Endothelial cell of umbilical vein (primary cell): ENCODE data around the gene TARM1.

Experiments
- EZH2 ChIP-seq: IDR thresholded peaks from 2 replicates; pipeline ENCODE4 v1.6.1; 2012; ENCODE audit warnings: borderline replicate concordance, low read depth, mild to moderate bottlenecking, moderate library complexity, low read length, inconsistent platforms; ENCODE audit not compliant: severe bottlenecking
- MYC ChIP-seq: IDR thresholded peaks from one replicate; pipeline ENCODE4 v1.6.1; 2011; ENCODE audit warnings: mild to moderate bottlenecking, low read depth, low read length
- POLR2A ChIP-seq: IDR thresholded peaks from 2 replicates; pipeline ENCODE4 v1.6.1; 2012; ENCODE audit warnings: low read depth, mild to moderate bottlenecking, control low read depth, low read length
- POLR2AphosphoS5 ChIP-seq: IDR thresholded peaks from 2 replicates; pipeline ENCODE4 v1.6.1; 2012; ENCODE audit warnings: low read depth, mild to moderate bottlenecking, control low read depth, low read length, moderate library complexity; ENCODE audit not compliant: insufficient read depth
- TF ChIP-seq, protein P1 (sequence below), 2 donors: IDR thresholded peaks; 1 replicate in 1 of 2; 2 replicates in 1 of 2; pipeline ENCODE4 v1.5.1; 2011; ENCODE audit warnings: low read length in 2 of 2, mild to moderate bottlenecking in 2 of 2, moderate library complexity in 2 of 2, control low read depth in 1 of 2, inconsistent platforms in 1 of 2, low read depth in 1 of 2; ENCODE audit not compliant: insufficient read depth in 1 of 2; ENCODE audit errors: extremely low read depth in 1 of 2
- TF ChIP-seq, protein P2 (sequence below): IDR thresholded peaks from 2 replicates; pipeline ENCODE4 v1.6.1; 2011; ENCODE audit not compliant: insufficient read depth, insufficient read length

DNA sequence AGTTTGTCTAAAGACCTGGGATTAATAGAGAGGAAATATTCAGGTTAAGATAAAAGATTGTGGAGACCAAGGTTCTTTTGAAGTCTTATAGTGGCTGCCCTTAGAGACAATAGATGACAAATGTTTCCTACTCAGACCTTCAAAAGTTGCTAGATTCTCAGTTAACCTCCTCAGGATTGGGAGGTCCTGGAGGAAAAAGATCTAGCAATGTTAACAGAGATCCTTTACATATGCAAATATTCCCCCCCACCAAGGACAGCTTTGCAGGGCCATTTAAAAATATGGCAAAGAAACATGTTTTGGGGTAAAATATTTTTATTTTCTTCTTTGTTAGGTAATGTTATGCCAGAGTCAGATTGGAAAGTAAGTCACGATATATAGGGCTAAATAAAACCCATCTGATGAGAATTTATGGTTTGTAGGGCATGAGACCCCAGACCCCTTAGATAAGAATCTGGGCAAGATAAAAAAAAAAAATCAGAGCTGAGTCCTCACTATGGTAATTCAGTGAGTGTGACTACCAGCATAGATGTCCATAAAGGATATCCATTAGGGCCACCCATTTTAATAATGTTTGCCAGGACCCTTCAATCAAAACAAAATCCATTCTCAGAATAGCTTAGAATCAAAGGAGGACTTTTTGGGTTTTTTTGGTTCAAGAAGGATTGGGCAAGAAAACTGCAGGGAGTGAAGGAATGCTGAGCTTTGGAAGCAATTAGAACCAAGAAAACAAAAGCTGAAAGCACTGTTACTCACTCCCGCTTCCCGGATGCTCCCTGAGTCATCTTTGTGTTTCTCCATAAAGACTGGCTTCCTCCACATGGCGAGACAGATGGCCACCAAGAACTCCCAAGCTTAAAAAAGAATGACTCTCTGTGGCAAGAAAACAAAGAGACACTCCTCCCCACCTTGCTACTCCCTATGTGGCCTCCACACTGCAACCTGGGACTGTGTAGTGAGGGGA, 45.7 kb downstream of the TARM1 start:
- TF ChIP-seq, protein P1, sequence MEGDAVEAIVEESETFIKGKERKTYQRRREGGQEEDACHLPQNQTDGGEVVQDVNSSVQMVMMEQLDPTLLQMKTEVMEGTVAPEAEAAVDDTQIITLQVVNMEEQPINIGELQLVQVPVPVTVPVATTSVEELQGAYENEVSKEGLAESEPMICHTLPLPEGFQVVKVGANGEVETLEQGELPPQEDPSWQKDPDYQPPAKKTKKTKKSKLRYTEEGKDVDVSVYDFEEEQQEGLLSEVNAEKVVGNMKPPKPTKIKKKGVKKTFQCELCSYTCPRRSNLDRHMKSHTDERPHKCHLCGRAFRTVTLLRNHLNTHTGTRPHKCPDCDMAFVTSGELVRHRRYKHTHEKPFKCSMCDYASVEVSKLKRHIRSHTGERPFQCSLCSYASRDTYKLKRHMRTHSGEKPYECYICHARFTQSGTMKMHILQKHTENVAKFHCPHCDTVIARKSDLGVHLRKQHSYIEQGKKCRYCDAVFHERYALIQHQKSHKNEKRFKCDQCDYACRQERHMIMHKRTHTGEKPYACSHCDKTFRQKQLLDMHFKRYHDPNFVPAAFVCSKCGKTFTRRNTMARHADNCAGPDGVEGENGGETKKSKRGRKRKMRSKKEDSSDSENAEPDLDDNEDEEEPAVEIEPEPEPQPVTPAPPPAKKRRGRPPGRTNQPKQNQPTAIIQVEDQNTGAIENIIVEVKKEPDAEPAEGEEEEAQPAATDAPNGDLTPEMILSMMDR (IDR thresholded peaks at IDR 0.05; ENCODE audit: extremely low read depth in 1 of 2, insufficient read depth in 1 of 2, low read depth in 1 of 2, low read length in 2 of 2): no peak
- TF ChIP-seq MYC (peak; percentile 53), EZH2 (no peak), POLR2A (no peak), POLR2AphosphoS5 (peak; percentile 66)
- TF ChIP-seq, protein P2, sequence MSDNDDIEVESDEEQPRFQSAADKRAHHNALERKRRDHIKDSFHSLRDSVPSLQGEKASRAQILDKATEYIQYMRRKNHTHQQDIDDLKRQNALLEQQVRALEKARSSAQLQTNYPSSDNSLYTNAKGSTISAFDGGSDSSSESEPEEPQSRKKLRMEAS: no peak
